Measurements from ENCODE around the gene LAMA3.

The LAMA3 gene

DNA sequence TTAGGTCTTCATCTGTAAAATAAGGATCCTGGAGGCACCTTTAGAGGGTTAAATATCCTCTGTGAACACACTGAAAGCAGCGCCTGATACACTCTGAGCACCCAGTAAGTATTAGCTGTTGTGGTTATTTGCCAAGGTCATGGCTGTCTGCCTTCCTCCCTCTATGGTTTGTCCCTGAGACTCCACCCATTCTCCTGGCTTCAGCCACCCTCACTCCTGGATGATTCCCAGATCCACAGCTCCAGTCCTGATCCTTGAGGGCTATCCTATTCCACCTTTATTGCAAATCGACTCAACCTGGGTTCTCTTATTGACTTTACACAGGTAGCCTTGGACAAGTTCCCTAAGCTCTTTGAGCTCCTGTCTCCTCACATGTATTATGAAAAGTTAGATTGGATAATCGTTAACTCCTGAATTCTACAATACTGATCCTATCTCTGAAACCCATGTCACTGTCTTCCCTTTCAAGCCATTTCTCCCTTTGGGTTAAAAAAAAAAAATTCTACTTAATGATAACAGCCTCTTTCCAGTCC lies 162.3 kb downstream of the LAMA3 start:
- DNase-seq (ENCODE audit: low read depth, low spot score), result no peak
- TF ChIP-seq ZNF274 (IDR thresholded peaks at IDR 0.05; ENCODE audit: low read depth, low read length) (no peak), SUZ12 (IDR thresholded peaks at IDR 0.05; ENCODE audit: extremely low read depth, insufficient read depth, insufficient read length) (no peak), YY1 (IDR thresholded peaks at IDR 0.05; ENCODE audit: insufficient read depth, insufficient read length) (no peak)
- no peaks in the 10 kb centered on the region for H3K36me3 ChIP-seq (ENCODE audit: insufficient read depth, insufficient read length, low read length)

GRCh38 chr18:23852236-23853045 lies 163.2 kb downstream of the LAMA3 start:
- H3K36me3 ChIP-seq (ENCODE audit: insufficient read depth, insufficient read length, low read length), result no peaks in the 10 kb centered on the region
- no peak for TF ChIP-seq ZNF274 (IDR thresholded peaks at IDR 0.05; ENCODE audit: low read depth, low read length)
- TF ChIP-seq YY1 (IDR thresholded peaks at IDR 0.05; ENCODE audit: insufficient read depth, insufficient read length), result no peak
- no peak for TF ChIP-seq SUZ12 (IDR thresholded peaks at IDR 0.05; ENCODE audit: extremely low read depth, insufficient read depth, insufficient read length)
- no peaks in the 10 kb centered on the region for H3K9me3 ChIP-seq (ENCODE audit: insufficient read depth, low read length)
- no peaks in the 10 kb centered on the region for H3K27me3 ChIP-seq (ENCODE audit: insufficient read depth, insufficient read length)
- H3K9ac ChIP-seq (ENCODE audit: insufficient read length, low read depth), result no peak overlapping the region
- DNase-seq (ENCODE audit: low read depth, low spot score), result no peak
- no peak overlapping the region for H3K4me3 ChIP-seq (ENCODE audit: insufficient read length, low read depth)
- no peaks in the 10 kb centered on the region for H3K4me1 ChIP-seq (ENCODE audit: insufficient read depth, insufficient read length)

More for the DNA sequence above, 162.3 kb downstream of the LAMA3 start:
- Histone ChIP-seq H3K4me1 (ENCODE audit: insufficient read depth, insufficient read length) (no peaks in the 10 kb centered on the region), H3K9ac (ENCODE audit: insufficient read length, low read depth) (no peak overlapping the region), H3K9me3 (ENCODE audit: insufficient read depth, low read length) (no peaks in the 10 kb centered on the region), H3K27me3 (ENCODE audit: insufficient read depth, insufficient read length) (no peaks in the 10 kb centered on the region), H3K4me3 (ENCODE audit: insufficient read length, low read depth) (no peak overlapping the region)

DNA sequence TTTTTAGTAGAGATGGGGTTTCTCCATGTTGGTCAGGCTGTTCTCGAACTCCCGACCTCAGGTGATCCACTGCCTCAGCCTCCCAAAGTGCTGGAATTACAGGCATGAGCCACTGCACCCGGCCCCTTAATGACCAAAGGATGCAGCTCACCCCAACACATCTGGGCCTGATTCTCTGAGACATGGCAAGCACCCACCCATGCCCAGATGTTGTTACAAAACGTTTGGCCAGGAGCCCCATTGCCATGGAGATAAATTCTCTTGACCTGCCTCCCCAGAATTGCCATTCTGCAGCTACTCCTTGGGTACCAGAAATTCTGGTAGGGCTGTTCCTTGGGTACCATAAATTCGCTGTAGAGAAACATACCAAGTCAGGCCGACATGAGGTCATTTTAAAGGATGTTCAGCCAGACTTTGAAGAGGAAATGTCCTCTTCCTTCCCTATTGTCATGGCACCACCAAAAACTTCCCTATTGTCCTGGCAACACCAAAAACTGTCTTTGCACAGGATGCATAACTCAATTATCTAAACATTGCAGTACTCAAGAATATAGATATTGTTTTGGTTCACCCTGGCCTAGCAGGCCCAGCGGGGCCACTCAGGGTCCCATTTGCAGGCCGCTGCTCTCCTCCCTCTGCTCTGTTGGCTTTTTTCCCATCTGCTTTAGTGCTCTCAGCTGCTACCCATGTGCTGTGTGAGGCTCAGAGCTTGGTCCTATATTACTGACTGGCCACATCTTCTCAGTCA lies 164.4 kb downstream of the LAMA3 start:
- no peak overlapping the region for H3K4me3 ChIP-seq (ENCODE audit: insufficient read length, low read depth)
- no peaks in the 10 kb centered on the region for H3K27me3 ChIP-seq (ENCODE audit: insufficient read depth, insufficient read length)
- H3K9me3 ChIP-seq (ENCODE audit: insufficient read depth, low read length), result no peaks in the 10 kb centered on the region
- no peaks in the 10 kb centered on the region for H3K36me3 ChIP-seq (ENCODE audit: insufficient read depth, insufficient read length, low read length)
- no peaks in the 10 kb centered on the region for H3K4me1 ChIP-seq (ENCODE audit: insufficient read depth, insufficient read length)
- TF ChIP-seq ZNF274 (IDR thresholded peaks at IDR 0.05; ENCODE audit: low read depth, low read length), result no peak
- TF ChIP-seq YY1 (IDR thresholded peaks at IDR 0.05; ENCODE audit: insufficient read depth, insufficient read length), result no peak
- TF ChIP-seq SUZ12 (IDR thresholded peaks at IDR 0.05; ENCODE audit: extremely low read depth, insufficient read depth, insufficient read length), result no peak
- H3K9ac ChIP-seq (ENCODE audit: insufficient read length, low read depth), result no peak overlapping the region
- no peak for DNase-seq (ENCODE audit: low read depth, low spot score)

DNA sequence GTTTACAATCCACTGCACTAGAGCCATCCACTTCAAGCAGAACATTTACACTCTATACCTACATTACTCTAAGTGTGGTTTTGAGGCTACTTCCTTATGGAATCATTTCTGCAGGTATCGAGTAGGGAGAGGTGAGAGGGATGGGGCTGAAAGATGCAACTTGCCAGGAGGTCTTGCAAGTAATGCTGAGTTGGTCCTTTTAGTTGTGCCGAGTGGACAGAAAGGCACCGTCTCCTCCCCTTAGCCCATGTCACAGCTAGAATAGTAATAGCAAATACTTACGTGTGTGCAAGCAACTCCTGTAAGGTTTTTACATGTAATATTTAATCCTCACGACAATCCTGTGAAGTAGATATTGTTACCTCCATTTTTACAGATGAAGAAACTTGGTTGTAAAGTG lies 166.5 kb downstream of the LAMA3 start:
- Histone ChIP-seq H3K9ac (ENCODE audit: insufficient read length, low read depth) (no peak overlapping the region), H3K4me1 (ENCODE audit: insufficient read depth, insufficient read length) (no peaks in the 10 kb centered on the region)

GRCh38 chr18:23856466-23857163 lies 167.4 kb downstream of the LAMA3 start:
- H3K9ac ChIP-seq (ENCODE audit: insufficient read length, low read depth), result no peak overlapping the region

More for the DNA sequence above, 166.5 kb downstream of the LAMA3 start:
- H3K27me3 ChIP-seq (ENCODE audit: insufficient read depth, insufficient read length), result no peaks in the 10 kb centered on the region
- H3K36me3 ChIP-seq (ENCODE audit: insufficient read depth, insufficient read length, low read length), result no peaks in the 10 kb centered on the region
- DNase-seq (ENCODE audit: low read depth, low spot score), result no peak
- no peaks in the 10 kb centered on the region for H3K9me3 ChIP-seq (ENCODE audit: insufficient read depth, low read length)
- no peak overlapping the region for H3K4me3 ChIP-seq (ENCODE audit: insufficient read length, low read depth)
- TF ChIP-seq SUZ12 (IDR thresholded peaks at IDR 0.05; ENCODE audit: extremely low read depth, insufficient read depth, insufficient read length), result no peak
- TF ChIP-seq YY1 (IDR thresholded peaks at IDR 0.05; ENCODE audit: insufficient read depth, insufficient read length), result no peak
- no peak for TF ChIP-seq ZNF274 (IDR thresholded peaks at IDR 0.05; ENCODE audit: low read depth, low read length)

GRCh38 chr18:23857164-23857552 lies 167.9 kb downstream of the LAMA3 start:
- TF ChIP-seq SUZ12 (IDR thresholded peaks at IDR 0.05; ENCODE audit: extremely low read depth, insufficient read depth, insufficient read length) (no peak), YY1 (IDR thresholded peaks at IDR 0.05; ENCODE audit: insufficient read depth, insufficient read length) (no peak), ZNF274 (IDR thresholded peaks at IDR 0.05; ENCODE audit: low read depth, low read length) (no peak)
- H3K4me1 ChIP-seq (ENCODE audit: insufficient read depth, insufficient read length), result no peaks in the 10 kb centered on the region
- no peak overlapping the region for H3K9ac ChIP-seq (ENCODE audit: insufficient read length, low read depth)
- no peaks in the 10 kb centered on the region for H3K27me3 ChIP-seq (ENCODE audit: insufficient read depth, insufficient read length)
- DNase-seq (ENCODE audit: low read depth, low spot score), result no peak
- H3K9me3 ChIP-seq (ENCODE audit: insufficient read depth, low read length), result no peaks in the 10 kb centered on the region
- H3K4me3 ChIP-seq (ENCODE audit: insufficient read length, low read depth), result no peak overlapping the region
- H3K36me3 ChIP-seq (ENCODE audit: insufficient read depth, insufficient read length, low read length), result no peaks in the 10 kb centered on the region

More at GRCh38 chr18:23856466-23857163, 167.4 kb downstream of the LAMA3 start:
- TF ChIP-seq ZNF274 (IDR thresholded peaks at IDR 0.05; ENCODE audit: low read depth, low read length) (no peak), SUZ12 (IDR thresholded peaks at IDR 0.05; ENCODE audit: extremely low read depth, insufficient read depth, insufficient read length) (no peak), YY1 (IDR thresholded peaks at IDR 0.05; ENCODE audit: insufficient read depth, insufficient read length) (no peak)
- Histone ChIP-seq H3K36me3 (ENCODE audit: insufficient read depth, insufficient read length, low read length) (no peaks in the 10 kb centered on the region), H3K9me3 (ENCODE audit: insufficient read depth, low read length) (no peaks in the 10 kb centered on the region), H3K4me3 (ENCODE audit: insufficient read length, low read depth) (no peak overlapping the region), H3K4me1 (ENCODE audit: insufficient read depth, insufficient read length) (no peaks in the 10 kb centered on the region), H3K27me3 (ENCODE audit: insufficient read depth, insufficient read length) (no peaks in the 10 kb centered on the region)
- no peak for DNase-seq (ENCODE audit: low read depth, low spot score)
